ENCODE measurements around the gene NEK6. TPM values are rescaled to one million over a fixed set of nuclear protein-coding genes. Genes with fewer than 3 reads are reported as not detected.

Gene NEK6
- total and polyA plus RNA-seq, 9 of the 15 experiments (the other 6 are each of a cell fraction or from before 2014, with no cell fraction given), result 3.1 to 19.0 (median 8.4) TPM

DNA sequence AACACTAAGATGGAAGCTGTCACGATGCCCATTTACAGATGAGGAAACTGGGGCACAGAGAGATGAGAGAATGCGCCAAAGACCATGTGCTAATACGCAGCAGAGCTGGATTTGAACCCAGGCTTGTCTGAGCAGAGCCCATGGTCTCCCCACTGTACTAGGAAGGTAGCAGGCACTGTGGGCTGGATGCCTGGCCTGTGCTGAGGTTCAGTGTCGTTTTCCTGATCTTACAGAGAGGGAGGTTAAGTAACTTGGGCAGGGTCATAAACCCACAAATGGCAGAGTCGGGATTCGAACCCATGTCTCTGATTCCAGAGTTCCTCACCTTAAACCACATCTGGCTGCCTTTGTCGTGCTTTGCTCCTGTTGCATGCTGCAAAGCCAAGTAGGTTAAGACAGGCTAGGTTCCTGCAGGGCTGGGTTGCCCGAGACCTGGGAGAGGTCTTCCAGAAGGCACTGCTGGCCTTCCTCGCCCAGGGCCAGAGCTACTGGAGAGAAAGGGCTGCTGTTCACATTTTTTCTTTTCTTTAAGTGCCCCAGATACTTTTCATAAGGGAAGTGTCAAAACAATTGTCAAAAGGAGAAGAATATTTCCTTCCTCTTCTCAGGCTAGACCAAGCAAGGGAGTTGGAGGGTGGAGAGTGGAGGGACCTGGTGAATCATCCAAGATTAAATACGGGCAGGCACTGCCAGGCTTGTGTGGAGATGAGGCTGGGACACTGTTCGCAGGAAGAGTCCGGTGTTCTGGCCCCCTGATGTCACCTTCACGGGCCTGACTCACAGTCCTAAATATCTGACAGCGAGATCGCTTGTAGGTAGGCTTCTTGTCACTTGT lies 3.2 kb downstream of the NEK6 start (continued):
- TF ChIP-seq, protein P1, sequence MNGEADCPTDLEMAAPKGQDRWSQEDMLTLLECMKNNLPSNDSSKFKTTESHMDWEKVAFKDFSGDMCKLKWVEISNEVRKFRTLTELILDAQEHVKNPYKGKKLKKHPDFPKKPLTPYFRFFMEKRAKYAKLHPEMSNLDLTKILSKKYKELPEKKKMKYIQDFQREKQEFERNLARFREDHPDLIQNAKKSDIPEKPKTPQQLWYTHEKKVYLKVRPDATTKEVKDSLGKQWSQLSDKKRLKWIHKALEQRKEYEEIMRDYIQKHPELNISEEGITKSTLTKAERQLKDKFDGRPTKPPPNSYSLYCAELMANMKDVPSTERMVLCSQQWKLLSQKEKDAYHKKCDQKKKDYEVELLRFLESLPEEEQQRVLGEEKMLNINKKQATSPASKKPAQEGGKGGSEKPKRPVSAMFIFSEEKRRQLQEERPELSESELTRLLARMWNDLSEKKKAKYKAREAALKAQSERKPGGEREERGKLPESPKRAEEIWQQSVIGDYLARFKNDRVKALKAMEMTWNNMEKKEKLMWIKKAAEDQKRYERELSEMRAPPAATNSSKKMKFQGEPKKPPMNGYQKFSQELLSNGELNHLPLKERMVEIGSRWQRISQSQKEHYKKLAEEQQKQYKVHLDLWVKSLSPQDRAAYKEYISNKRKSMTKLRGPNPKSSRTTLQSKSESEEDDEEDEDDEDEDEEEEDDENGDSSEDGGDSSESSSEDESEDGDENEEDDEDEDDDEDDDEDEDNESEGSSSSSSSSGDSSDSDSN (IDR thresholded peaks at IDR 0.05; ENCODE audit: borderline replicate concordance in 1 of 2, low read depth in 2 of 2, low read length in 2 of 2), result no peak
- TF ChIP-seq, protein P2, sequence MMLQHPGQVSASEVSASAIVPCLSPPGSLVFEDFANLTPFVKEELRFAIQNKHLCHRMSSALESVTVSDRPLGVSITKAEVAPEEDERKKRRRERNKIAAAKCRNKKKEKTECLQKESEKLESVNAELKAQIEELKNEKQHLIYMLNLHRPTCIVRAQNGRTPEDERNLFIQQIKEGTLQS (IDR thresholded peaks at IDR 0.05), result 0 out of 2 replicates have a peak, but pooled peaks have one; percentile 19
- TF ChIP-seq, protein P2 (CRISPR knock-in tag; conservative IDR thresholded peaks at IDR 0.05), result no peak
- 0 out of 2 replicates have a peak, but pooled peaks have one; percentile 14 for TF ChIP-seq JUND (IDR thresholded peaks at IDR 0.05; ENCODE audit: borderline replicate concordance, low read depth, low read length)
- TF ChIP-seq JUND (tag; IDR thresholded peaks at IDR 0.05; ENCODE audit: borderline replicate concordance, low read depth, low read length), result no peak
- TF ChIP-seq FOSL1 (tag; conservative IDR thresholded peaks at IDR 0.05), result peak; percentile 46
- no peak for TF ChIP-seq HOXB6 (CRISPR knock-in tag; IDR thresholded peaks at IDR 0.05; ENCODE audit: borderline replicate concordance)
- TF ChIP-seq ZBTB33 (CRISPR knock-in tag; IDR thresholded peaks at IDR 0.05), result peak; percentile 83

Measured in K562 (cell line).